Left hindlimb (tissue), 1 donor: ENCODE results near the gene HSD11B1L.

Experiments
- DNase-seq: peaks from one replicate; pipeline ENCODE4 v3.0.0-alpha.2; 2018

HSD11B1L gene, protein sequence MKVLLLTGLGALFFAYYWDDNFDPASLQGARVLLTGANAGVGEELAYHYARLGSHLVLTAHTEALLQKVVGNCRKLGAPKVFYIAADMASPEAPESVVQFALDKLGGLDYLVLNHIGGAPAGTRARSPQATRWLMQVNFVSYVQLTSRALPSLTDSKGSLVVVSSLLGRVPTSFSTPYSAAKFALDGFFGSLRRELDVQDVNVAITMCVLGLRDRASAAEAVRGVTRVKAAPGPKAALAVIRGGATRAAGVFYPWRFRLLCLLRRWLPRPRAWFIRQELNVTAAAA

DNA sequence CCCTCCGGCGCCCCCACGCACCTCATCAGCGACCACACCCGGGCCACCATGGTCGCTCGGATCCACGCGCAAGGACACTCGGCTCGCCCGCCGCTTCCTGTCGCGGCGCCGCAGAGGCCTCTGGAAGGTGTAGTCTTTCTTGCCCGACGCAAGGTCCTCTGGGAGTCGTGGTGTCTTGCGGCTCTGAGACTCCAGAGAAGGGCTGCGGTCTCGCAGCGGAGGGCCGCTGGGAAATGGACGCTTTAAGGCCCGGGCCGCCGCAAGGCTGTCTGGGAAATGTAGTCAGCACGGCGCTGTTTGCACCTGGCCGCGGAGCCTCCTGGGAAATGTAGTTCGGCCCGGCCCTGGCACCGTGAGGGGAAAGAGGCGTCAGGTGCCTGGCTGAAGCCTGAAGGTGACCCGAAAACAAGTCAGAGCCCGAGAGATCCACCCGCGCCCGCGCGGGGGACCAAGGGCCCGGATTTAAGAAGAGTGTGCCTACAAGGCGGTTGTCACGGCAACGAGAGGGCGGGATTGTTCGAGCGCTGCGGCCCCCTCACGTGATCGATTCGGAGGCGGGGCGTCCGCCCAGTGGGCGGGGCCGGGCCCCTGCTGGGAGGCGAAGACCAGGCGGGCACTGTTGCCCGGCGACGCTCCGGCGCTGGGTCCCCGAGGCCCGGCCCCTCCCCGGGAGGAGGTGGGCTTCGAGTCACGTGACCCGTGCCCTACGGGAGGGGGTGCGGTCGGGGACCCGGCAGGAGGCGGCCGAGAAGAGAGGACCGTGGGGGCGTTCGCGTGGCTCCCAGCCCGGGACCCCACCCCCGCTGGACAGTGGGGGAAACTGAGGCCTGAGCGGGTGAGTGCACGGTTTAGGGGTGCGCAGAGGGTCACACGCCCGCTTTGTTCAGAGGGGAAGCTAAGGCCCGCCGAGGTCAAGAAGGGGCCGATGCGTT is at the start of gene HSD11B1L, which contains the start of gene MICOS13:
HSD11B1L (plus strand) TSS at position 591 of the 932 bp plus-strand sequence. CDS start 3,806 bp downstream, outside the sequence.
MICOS13 (minus strand) TSS at position 80 of the 932 bp plus-strand sequence; CDS start at position 50, 30 bp downstream.
- peak; percentile 98 for DNase-seq

DNA sequence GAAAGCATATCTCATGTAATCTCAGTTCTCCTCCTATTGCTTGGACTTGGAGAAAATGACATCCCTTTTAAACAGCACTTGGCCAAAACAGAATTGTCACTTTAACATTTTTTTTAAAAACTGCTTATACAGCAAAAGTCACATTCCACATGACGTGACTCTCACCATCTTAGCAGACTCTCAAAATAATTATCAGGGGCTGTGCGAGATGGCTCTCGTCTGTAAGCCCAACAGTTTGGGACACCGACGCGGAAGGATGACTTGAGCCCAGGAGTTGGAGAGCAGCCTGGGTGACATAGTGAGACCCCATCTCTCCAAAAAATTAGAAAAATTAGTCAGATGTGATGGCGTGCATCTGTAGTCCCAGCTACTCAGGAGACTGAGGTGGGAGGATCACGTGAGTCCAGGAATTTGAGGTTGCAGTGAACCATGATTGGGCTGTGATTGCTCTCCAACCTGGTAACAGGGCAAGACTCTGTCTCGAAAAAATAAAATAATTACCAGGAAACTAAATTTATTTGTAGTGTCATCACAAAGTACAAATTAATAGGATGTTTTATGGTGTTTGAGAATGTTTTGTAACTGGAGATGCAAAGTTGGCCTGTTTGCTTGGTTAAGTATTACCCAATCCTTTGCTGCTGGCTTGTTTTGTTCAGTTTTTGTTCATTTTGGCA is 49.1 kb upstream of the HSD11B1L start:
- no peak for DNase-seq

DNA sequence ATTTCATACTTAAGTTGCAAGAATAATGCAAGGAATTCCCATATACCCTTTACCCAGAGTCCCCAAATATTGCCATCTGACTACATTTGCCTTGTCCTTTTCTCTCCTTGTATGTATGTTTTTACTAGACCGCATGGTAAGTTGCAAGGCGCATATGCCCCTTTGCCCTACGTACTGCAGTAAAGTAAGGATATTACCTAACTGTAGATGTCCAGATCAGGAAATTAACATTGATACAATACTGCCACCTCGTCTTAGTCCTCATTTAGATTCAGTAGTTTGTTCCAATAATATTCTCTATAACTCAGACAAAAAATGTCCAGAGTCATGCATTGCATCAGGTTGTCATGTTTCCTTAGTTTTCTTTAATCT is 48.6 kb upstream of the HSD11B1L start:
- no peak for DNase-seq

DNA sequence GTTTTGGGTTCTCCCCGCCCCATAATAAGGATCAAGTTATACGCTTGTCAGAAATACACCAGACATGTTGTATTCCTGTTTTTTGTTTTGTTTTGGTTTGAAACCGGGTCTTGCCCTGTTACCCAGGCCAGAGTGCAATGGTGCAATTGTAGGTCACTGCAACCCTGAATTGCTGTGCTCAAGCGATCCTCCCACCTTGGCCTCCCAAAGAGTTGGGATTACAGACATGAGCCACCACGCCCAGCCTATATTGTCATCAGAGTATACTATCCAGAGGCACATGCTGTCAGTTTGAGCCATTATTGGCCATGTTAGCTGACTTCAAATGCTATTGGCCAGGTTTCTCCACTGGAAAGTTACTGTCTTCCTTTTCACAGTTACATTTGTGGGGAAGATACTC is 48.2 kb upstream of the HSD11B1L start:
- no peak for DNase-seq

DNA sequence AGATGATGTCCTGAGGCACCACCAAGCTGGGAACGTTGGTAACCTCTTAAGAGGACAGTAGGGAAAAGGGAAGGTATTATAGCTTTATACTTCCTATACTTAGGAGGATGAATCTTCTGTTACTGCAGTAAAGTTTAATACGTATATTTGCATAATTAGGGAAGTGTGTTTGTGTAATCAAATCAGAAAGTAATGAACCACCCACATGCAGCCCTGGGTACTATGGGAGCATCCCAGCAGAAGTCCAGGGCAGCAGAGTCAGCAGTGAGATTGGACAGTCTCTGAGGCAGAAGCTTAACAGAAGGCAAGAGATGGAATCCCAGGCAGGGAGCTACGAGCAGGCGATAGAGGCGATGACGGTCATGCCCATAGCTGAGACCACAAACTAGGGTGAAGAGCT is 45.4 kb upstream of the HSD11B1L start:
- DNase-seq: no peak

DNA sequence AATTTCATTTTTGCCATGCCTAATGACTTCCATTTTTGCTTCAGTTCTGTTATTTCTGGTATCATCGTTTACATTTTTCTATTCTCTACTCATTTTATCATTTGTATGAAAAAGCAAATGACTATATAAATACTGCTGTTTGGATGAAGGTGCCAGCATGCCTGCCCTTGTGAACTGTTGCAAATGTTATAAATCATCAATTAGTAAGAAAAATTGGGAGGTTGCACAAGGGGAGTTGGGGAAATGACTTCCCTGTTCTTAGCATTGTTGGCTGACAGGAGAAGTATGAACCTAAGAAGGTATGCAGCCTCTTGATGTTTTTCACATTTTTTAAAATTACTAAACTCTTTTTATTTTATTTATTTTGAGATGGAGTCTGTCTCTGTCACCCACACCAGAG is 42.9 kb upstream of the HSD11B1L start:
- DNase-seq: no peak

DNA sequence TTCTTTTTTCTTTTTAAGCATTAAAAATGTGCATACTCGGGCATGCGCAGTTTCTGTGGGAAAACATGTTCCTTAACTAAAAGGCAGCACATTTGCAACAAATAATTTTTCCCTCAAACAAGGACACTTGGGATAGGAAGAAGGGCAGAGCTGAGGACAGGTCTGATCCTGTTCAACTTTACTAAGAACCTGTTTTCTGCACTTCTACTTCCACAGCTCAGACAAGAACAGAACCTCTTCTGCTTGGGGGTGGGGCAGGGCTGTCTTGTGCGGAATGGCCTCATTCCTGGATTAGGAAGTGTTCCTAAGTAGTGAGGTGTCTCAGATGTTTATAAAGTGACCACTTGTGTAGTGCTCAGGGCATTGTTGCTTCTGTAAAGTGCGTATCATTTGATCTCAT is 39.7 kb upstream of the HSD11B1L start:
- no peak for DNase-seq

DNA sequence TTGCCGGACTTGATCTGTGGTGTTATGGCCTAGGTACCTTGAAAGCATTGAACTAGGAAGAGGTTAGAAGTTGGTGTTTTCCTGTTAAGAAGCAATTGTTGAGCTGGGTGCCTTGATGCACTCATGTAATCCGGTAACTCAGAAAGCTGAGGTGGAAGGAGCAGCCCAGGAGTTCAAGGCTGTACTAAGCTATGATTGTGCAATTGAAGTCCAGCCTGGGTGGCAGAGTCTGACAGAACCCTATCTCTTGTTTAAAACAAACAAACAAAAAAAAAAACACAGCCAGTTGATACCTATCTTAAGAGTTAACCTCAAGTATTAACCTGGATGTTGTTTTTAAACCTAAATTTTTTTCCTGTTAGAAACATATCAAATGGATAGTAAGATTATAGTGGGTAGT is 38.6 kb upstream of the HSD11B1L start:
- DNase-seq: no peak

DNA sequence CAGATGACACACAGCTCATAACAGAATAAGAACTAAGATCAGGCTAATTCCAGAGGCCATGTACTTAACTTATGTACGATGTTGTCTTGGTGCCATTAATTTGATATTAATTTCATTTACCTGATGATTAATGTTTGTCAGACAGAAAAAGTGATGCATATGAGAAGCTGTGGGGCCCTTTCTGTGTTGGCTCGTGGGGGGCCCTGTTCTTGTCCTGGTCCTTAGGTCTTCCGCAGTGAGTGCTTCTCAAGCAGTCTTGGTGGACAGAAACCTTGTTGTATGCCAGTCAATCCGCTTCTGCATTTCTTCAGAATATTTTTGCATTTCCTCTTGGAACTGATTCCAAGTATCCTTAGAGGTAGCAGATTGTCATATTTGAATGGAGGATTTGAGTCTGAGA is 37.8 kb upstream of the HSD11B1L start:
- DNase-seq: no peak

DNA sequence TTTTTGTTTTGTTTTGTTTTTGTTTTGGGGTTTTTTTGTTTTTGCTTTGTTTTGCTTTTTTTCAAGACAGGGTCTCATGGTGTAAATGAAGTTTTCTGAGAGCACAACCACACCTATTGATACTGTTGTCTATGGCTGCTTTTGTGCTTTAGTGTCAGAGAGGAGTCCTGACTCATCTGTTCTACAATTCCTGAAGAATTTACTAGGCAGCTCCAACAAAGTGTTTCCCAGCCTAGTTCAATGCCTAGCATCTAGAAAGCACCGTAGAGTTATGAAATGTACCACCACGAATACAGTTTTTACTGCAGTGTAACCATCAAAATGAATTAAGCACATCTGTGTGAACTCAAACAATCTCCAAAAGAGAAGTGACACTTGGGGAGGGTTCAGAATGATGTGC is 36.8 kb upstream of the HSD11B1L start:
- DNase-seq: no peak

DNA sequence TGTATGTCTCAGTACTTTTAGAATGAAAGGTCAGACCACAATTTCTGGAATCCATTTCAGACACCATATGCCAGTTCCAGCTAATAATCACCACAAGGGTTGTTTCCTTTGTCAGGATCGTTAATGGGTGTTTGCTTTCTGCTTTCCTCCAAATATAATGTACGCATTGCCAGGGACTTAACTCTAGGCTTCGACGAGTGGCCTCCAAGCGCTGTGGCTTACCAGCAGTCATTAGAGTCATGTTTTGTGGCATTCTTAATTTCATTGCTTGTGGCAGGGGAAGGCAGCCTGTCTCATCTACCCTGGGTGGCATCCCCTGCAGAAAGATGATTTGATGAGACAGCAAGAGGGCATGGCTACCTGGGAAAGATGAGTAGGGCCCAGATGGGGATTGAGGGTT is 35.4 kb upstream of the HSD11B1L start:
- DNase-seq: no peak

DNA sequence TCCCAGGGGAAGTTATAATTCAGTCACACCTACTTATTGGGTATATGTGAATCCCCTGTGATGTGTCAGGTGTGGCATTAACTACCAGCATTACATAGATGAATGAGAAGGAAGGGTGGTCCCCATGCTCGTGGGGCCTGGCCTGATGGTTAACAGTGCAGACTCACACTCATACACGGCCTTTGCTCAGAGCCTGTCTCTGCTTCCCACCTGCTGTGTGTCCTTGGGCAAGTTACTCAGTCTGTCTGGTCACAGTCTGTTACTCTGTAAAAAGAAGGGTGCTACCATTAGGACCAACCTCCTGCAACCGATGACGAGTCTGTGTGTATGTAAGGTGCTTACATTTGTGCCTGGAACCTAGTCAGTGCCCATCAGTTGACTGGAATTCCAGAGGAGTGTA is 34.1 kb upstream of the HSD11B1L start:
- DNase-seq: no peak

DNA sequence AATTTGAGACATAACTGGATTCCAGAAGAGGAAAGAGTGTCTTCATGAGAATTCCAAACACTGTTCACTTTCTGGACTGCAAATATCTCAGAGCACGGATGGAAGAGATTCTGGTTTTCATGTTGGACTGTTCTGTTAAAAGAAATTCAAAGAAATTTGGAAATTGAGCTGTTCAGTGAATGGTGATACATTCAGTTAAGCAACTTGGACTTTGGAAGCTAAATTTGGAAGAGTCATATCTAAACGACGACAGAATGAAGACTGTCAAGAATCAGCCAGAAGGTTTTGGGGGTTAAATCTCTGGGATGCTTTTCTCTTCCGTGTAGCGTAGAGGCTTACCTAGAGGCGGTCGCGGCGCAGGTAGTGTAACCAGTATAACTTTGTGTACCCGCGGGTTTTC is 32.4 kb upstream of the HSD11B1L start:
- no peak for DNase-seq

DNA sequence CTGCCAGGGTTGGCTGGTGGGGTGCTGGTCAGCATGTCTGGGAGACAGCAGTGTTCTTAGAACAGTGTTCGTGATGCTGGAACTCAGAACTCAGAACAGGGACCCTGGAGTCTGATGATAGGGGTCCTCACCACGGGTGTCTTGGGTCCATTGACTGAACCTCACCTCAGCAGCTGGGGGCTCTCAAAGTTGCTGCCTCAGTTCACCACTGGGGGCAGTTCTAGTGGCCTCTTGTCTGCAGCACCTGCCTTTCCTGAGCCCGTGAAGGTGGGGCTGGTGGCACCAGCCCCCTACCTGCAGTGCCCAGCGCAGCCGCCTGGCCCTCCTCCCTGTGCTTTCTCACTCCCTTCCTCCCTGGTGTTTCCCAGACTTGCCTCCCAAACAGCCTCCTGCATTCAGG is 29.5 kb upstream of the HSD11B1L start:
- no peak for DNase-seq

DNA sequence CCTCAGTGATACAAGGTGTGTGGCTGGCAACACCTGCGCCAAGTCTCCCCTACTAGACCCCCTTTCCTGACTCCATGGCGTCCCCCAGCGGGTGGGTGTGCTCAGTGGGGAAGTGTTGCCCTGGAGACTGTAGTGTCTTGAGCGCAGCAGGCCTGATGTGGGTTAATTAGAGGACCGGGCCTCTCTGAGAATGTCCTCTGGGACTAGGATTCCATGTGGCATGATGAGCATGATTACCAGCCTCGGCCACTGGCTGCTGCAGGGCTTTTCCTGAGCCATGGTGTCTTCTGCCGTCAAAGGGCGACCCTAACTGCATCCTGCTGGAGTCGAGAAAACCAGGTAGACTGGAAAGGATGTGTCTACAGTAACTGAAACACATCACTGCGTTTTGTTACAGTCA is 28.6 kb upstream of the HSD11B1L start:
- no peak for DNase-seq

DNA sequence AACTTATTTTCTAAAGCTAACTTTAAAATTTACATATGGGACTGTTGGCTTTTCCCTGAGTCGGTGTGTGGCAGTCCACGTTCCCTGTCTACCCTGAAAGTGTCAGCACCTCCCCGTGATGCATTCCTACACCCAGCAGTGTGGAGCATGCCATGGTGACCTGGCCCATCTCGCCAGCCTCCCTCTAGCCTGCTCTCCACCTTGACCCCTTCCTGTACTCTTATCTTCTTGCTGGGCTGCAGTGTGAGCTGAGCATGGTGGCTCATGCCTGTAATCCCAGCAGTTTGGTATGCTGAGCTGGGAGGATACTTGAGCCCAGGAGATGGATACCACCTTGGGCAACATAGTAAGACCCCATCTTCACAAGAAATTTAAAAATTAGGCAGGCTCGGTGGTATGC is 25.9 kb upstream of the HSD11B1L start:
- DNase-seq: no peak

DNA sequence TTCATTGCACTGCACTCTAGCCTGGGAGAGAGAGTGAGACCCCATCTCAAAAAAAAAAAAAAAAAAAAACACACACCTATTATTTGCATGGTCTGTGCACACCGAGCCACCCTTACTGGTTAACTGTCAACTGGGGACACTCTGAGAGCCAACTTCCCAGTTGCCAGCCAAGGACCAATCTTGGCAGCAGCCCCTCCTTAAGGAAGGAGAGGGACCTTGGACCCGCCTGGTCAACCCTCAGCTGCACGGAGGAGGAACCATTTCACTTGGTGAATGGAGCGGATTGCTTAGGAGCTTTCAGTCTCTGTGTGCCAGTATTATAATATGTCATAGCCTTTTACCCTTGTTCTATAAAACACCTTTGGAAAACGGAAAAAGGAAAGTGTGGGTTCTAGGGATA is 25.4 kb upstream of the HSD11B1L start:
- DNase-seq: no peak

DNA sequence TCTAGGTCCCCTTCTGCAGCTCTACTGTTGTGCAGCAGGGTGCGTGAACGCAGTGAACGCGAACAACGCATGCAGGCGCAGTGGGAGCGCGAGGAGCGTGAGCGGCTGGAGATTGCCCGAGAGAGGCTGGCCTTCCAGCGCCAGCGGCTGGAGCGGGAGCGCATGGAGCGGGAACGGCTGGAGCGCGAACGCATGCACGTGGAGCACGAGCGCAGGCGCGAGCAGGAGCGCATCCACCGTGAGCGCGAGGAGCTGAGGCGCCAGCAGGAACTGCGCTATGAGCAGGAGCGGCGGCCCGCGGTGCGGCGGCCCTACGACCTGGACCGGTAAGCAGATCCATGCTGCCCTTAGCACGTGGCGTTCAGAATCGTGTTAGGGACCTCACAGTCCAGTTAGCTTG is 19.3 kb upstream of the HSD11B1L start:
- DNase-seq: no peak

DNA sequence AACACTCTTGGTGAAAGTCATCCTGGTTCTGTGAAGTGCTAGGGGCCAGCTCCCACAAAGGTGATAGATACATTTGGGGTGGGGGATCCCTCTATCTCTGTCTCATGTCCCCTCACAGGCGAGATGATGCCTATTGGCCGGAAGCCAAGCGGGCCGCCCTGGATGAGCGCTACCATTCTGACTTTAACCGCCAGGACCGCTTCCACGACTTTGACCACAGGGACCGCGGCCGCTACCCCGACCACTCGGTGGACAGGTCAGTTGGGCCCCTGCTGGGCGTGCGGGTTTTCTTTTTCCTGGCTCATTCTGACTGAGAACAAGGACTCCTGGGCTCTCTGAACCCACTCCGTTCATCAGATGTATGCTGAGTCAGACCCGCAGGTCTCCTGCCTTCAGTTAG is 16.9 kb upstream of the HSD11B1L start:
- DNase-seq: no peak

DNA sequence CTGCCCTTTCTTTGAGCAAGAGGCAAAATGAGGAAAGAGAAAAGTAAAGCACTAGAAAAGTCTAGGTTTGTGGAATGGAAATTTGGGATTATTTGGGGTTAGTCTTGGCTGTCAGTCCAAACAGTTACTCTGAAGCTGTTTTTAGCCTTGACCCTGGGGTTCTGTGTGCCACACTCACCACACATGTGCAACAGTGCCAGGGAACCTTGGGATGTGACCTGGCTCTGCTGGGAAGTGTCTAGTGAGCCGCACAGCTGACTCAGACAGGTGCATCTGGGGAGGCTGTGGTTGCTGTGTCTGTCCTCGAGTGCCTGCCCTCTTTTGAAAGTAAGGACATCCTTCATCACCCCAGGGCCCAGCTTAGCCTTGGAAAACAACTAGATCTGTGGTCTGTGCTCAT is 16.3 kb upstream of the HSD11B1L start:
- no peak for DNase-seq

DNA sequence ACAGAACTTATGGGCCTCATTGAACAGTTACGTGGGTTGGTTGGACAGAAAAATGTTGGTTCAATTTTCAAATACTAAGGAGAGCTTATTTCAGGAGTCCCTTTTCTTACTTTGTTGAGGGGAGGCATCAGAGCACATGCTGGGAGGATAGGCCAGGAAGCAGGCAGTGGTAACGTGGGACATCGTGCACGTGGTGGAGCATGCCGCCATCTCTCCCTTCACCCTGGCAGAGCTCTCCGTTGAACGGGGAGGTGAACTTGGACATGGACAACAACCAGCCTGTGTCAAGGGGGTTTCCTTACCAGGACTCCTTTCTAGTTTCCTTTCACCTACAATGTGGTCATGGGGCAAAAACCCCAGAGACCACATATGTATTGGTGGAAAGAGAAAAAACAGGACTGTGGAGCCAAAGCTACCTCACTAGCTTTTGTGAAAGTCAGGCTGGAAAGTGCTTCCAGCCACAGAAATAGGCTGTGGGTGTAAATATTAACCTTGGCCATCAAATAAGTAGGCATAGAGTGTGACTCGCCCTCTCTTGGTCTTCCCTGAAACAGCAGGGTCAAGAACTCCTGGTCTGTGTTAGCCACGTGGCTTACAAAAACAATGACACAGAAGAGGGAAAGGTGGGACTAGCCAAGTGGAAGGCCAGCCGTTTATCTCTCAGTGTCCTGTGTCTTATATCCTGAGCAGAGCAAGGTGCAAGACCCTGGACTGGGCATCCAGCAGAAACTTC is 14.9 kb upstream of the HSD11B1L start:
- no peak for DNase-seq

DNA sequence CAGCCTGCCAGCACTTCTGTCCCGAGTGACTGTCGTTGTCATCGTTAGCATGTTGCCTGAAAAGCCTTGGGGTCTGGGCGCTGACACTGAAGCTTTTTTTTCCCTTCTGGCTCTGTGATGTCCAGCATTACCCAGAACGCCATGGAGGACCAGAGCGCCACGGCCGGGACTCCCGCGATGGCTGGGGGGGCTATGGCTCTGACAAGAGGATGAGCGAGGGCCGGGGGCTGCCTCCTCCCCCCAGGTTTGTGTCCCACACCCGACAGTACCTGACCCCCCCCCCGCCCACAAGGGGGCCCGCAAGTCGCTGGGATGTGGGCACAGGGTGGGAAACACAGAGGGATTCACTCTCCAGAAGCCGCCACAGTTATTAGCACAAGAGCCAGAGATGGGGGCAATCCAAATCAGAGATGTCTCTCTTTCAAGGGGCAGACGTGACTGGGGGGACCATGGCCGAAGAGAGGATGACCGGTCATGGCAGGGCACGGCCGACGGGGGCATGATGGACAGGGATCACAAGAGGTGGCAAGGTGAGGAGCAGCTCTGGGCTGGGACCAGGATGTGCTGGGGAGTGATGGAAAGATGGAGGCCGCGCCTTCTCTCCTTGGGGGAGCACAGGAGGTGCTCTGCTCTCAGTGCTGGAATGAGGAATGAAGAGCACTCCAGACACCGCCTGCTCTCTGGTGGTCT is 13.8 kb upstream of the HSD11B1L start:
- no peak for DNase-seq
